Epithelial cell of prostate (primary cell): ENCODE results near the gene C1QTNF9B.
"Not testable (repeated sequence)": the region's sequence is repeated elsewhere in the genome, so short reads cannot be mapped to it uniquely, and the experiment has no call there.

Source experiments
- DNase-seq: peaks from one replicate; pipeline ENCODE4 v3.0.0-alpha.2; 2011; ENCODE audit warnings: low read depth, low spot score
- H3K27ac ChIP-seq: fragments of 450-650 bp; 2 replicates; pipeline ENCODE4 v1.5.1; 2017; ENCODE audit warnings: mild to moderate bottlenecking

The C1QTNF9B gene

GRCh38 chr13:23898101-23898500, 799 bp upstream of the C1QTNF9B start:
- DNase-seq, result no peak
- H3K27ac ChIP-seq, result no peak overlapping the region

GRCh38 chr13:23894746-23895145, 2.6 kb downstream of the C1QTNF9B start:
- DNase-seq, H3K27ac ChIP-seq: not testable (repeated sequence)

- H3K27ac ChIP-seq, DNase-seq: not testable (repeated sequence)
Measured at GRCh38 chr13:23893791-23894190, 3.5 kb downstream of the C1QTNF9B start.

- no peak for DNase-seq
- H3K27ac ChIP-seq, result peak overlapping the region; percentile 76
Measured at GRCh38 chr13:23889615-23890607, 7.4 kb downstream of the C1QTNF9B start.

- peak; percentile 56 for DNase-seq
- peak within 1 kb of the TSS; percentile 76 for H3K27ac ChIP-seq
Measured at GRCh38 chr13:23888658-23889614, 8.4 kb downstream of the C1QTNF9B start, which contains the start of gene MIPEP. TSS of gene MIPEP (minus strand) at chr13:23889400. CDS start at chr13:23889320, 80 bp downstream.

GRCh38 chr13:23884361-23884760, 12.9 kb downstream of the C1QTNF9B start:
- DNase-seq, result not testable (repeated sequence)

GRCh38 chr13:23883255-23883654, 14.0 kb downstream of the C1QTNF9B start:
- no peak overlapping the region for H3K27ac ChIP-seq
- DNase-seq, result no peak

More at GRCh38 chr13:23884361-23884760, 12.9 kb downstream of the C1QTNF9B start:
- H3K27ac ChIP-seq, result not testable (repeated sequence)

GRCh38 chr13:23881402-23881800, 15.9 kb downstream of the C1QTNF9B start:
- H3K27ac ChIP-seq, DNase-seq: not testable (repeated sequence)

- DNase-seq, H3K27ac ChIP-seq: not testable (repeated sequence)
Measured at GRCh38 chr13:23880493-23881401, 16.6 kb downstream of the C1QTNF9B start.

- DNase-seq, result no peak
- no peak overlapping the region for H3K27ac ChIP-seq
Measured at GRCh38 chr13:23877286-23877685, 20.0 kb downstream of the C1QTNF9B start.

- H3K27ac ChIP-seq, result no peak overlapping the region
- DNase-seq, result no peak
Measured at GRCh38 chr13:23876265-23876664, 21.0 kb downstream of the C1QTNF9B start.

- no peak for DNase-seq
- no peak overlapping the region for H3K27ac ChIP-seq
Measured at GRCh38 chr13:23871616-23872220, 25.6 kb downstream of the C1QTNF9B start.

- no peak overlapping the region for H3K27ac ChIP-seq
- DNase-seq, result no peak
Measured at GRCh38 chr13:23870356-23871140, 26.8 kb downstream of the C1QTNF9B start.

- peak overlapping the region; percentile 52 for H3K27ac ChIP-seq
- peak; percentile 84 for DNase-seq
Measured at GRCh38 chr13:23868521-23868920, 28.8 kb downstream of the C1QTNF9B start.

GRCh38 chr13:23867027-23867491, 30.2 kb downstream of the C1QTNF9B start:
- no peak overlapping the region for H3K27ac ChIP-seq
- DNase-seq, result no peak

- DNase-seq, result no peak
- H3K27ac ChIP-seq, result no peak overlapping the region
Measured at GRCh38 chr13:23866420-23867026, 30.8 kb downstream of the C1QTNF9B start.

GRCh38 chr13:23865906-23866305, 31.4 kb downstream of the C1QTNF9B start:
- no peak overlapping the region for H3K27ac ChIP-seq
- no peak for DNase-seq

- DNase-seq, result no peak
Measured at GRCh38 chr13:23865026-23865425, 32.3 kb downstream of the C1QTNF9B start.

More at GRCh38 chr13:23865026-23865425, 32.3 kb downstream of the C1QTNF9B start:
- H3K27ac ChIP-seq, result no peak overlapping the region
